BJ (cell line): ENCODE data around the gene AGBL4. TPM values are rescaled to one million over a fixed set of nuclear protein-coding genes. Genes with fewer than 3 reads are reported as not detected.
"Not testable (repeated sequence)": the region's sequence is repeated elsewhere in the genome, so short reads cannot be mapped to it uniquely, and the experiment has no call there.

Experiments used
- CTCF ChIA-PET: fragments of 350-600 bp; formaldehyde crosslinking; extraction: SDS; loops from one replicate; lab custom pipeline; 2021; ENCODE audit warnings: antibody characterized with exemption, inconsistent platforms; lab: Yijun Ruan, JAX
- POLR2A ChIA-PET: fragments of 300-600 bp; sonication (Branson Sonifier 250); formaldehyde crosslinking; extraction: SDS; loops from one replicate; lab custom pipeline; 2021; ENCODE audit warnings: antibody characterized with exemption; lab: Charles Lee
- DNase-seq: peaks from one replicate; pipeline ENCODE4 v3.0.0-alpha.2; 2011; ENCODE audit warnings: low read depth
- H3K27me3 ChIP-seq: 2 replicates; pipeline ENCODE4 v1.6.0; 2011; ENCODE audit warnings: low read length; ENCODE audit not compliant: control insufficient read depth, insufficient read depth
- H3K36me3 ChIP-seq: 2 replicates; pipeline ENCODE4 v1.5.1; 2011; ENCODE audit warnings: low read length; ENCODE audit not compliant: control insufficient read depth, insufficient read depth
- H3K4me3 ChIP-seq: 2 replicates; pipeline ENCODE4 v1.5.1; 2011; ENCODE audit warnings: low read depth, mild to moderate bottlenecking, control low read depth, low read length
- polyA plus RNA-seq: library from polyadenylated mRNA; depleted of rRNA; stranded (reverse); fragments of >200 nt; gene quantifications from 2 replicates; pipeline ENCODE4 v1.2.3, GENCODE V29; 2011
- TF ChIP-seq, protein P1 (sequence below): IDR thresholded peaks from 2 replicates; pipeline ENCODE4 v1.5.1; 2011; ENCODE audit warnings: low read depth, mild to moderate bottlenecking, control low read depth, inconsistent platforms, low read length, moderate library complexity; ENCODE audit not compliant: insufficient read depth

The AGBL4 gene
- polyA plus RNA-seq, 1 experiment: not detected

- no peak for DNase-seq
- TF ChIP-seq, protein P1, sequence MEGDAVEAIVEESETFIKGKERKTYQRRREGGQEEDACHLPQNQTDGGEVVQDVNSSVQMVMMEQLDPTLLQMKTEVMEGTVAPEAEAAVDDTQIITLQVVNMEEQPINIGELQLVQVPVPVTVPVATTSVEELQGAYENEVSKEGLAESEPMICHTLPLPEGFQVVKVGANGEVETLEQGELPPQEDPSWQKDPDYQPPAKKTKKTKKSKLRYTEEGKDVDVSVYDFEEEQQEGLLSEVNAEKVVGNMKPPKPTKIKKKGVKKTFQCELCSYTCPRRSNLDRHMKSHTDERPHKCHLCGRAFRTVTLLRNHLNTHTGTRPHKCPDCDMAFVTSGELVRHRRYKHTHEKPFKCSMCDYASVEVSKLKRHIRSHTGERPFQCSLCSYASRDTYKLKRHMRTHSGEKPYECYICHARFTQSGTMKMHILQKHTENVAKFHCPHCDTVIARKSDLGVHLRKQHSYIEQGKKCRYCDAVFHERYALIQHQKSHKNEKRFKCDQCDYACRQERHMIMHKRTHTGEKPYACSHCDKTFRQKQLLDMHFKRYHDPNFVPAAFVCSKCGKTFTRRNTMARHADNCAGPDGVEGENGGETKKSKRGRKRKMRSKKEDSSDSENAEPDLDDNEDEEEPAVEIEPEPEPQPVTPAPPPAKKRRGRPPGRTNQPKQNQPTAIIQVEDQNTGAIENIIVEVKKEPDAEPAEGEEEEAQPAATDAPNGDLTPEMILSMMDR: no peak
- CTCF ChIA-PET: interaction anchor here (0.9 kb wide), 1 partner anchor 17 kb away, joined by 4 read pairs; no protein-coding TSS in a partner anchor
- POLR2A ChIA-PET: no interaction called here
- H3K27me3 ChIP-seq: no peaks in the 10 kb centered on the region
- no peak overlapping the region for H3K4me3 ChIP-seq
- H3K36me3 ChIP-seq: no peaks in the 10 kb centered on the region
These were observed 730.7 kb downstream of the AGBL4 start for GRCh38 chr1:49293016-49293415.

GRCh38 chr1:49257211-49258049 is 766.3 kb downstream of the AGBL4 start:
- CTCF ChIA-PET, H3K4me3 ChIP-seq, H3K36me3 ChIP-seq, POLR2A ChIA-PET, H3K27me3 ChIP-seq, DNase-seq: not testable (repeated sequence)

- POLR2A ChIA-PET: no interaction called here
- CTCF ChIA-PET: no interaction called here
- no peak for DNase-seq
- Histone ChIP-seq H3K4me3 (no peak overlapping the region), H3K27me3 (no peaks in the 10 kb centered on the region), H3K36me3 (no peaks in the 10 kb centered on the region)
- TF ChIP-seq, protein P1: no peak
These were observed 770.8 kb downstream of the AGBL4 start for GRCh38 chr1:49252917-49253316.

GRCh38 chr1:49251019-49251784 is 772.6 kb downstream of the AGBL4 start:
- Histone ChIP-seq H3K36me3 (no peaks in the 10 kb centered on the region), H3K4me3 (no peak overlapping the region), H3K27me3 (no peaks in the 10 kb centered on the region)
- no peak for DNase-seq
- ChIA-PET POLR2A (no interaction called here), CTCF (no interaction called here)
- TF ChIP-seq, protein P1: no peak

DNA sequence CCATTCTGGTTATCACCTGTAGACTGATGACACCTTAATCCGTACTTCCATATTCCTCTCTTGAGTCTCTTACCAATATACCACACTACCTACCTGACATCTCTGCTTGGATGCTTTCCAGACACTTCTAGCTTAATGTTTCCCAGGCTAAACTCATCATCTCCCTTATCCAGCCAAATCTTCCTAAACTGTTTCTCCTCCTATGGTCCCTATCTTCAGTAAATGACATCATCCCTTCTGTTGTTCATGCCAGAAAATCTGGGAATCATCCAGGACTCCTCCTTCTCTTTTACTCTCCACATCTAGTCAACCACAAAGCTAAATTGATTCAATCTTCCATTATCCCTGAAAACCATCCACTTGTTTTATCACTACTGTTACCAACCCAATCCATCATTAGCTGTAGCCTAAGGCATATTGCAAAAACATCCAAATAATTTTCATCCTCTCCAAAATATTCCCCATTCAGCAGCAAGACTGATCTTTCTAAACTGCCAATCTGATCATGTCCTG is 783.0 kb downstream of the AGBL4 start:
- POLR2A ChIA-PET: no interaction called here
- Histone ChIP-seq H3K36me3 (no peaks in the 10 kb centered on the region), H3K4me3 (no peak overlapping the region), H3K27me3 (no peaks in the 10 kb centered on the region)
- TF ChIP-seq, protein P1: no peak
- no peak for DNase-seq
- CTCF ChIA-PET: no interaction called here
